Lung microvascular endothelial cell (primary cell): Measurements from ENCODE around the gene SH3D21. TPM values are rescaled to one million over a fixed set of nuclear protein-coding genes. Genes with fewer than 3 reads are reported as not detected.

Experiments used
- DNase-seq, 2 donors: peaks; one replicate each; pipeline versions ENCODE4 v3.0.0 to v3.0.0-alpha.2; 2010; ENCODE audit warnings: low read depth in 2 of 2
- total RNA-seq: library from RNA; depleted of rRNA; stranded (reverse); fragments of >200 nt; gene quantifications from 2 replicates; pipeline ENCODE4 v1.2.1, GENCODE V29; 2014

The SH3D21 gene
- total RNA-seq, 1 donor from 2014 or later, result 0.99 TPM

DNA sequence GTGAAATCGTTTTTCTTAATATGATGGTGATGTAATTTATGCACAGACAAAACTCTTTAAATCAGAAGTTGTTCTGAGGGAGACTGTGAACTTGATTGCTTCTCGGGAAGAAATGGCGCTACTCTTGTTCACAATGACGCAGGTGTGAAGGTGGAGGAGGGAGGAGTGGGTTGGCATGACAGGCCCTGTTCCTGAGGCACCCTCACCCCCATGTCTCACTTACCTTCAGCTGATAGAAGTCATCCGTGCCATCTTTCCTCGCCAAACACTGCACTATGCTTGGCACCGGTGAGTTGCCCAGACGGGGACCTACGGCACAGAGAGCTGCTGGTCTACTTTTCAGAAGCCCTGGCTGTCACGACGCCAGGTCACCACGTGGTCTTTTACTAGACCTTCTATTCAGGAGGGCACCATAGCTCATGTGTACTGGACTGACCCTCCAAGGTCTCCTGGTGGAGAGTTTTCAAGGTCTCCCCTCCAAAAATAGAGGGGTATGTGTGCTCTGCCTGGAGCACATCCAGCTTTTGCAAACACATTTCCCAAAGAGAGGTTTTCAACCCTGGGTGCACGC lies 52.4 kb downstream of the SH3D21 start:
- DNase-seq, result no peak

DNA sequence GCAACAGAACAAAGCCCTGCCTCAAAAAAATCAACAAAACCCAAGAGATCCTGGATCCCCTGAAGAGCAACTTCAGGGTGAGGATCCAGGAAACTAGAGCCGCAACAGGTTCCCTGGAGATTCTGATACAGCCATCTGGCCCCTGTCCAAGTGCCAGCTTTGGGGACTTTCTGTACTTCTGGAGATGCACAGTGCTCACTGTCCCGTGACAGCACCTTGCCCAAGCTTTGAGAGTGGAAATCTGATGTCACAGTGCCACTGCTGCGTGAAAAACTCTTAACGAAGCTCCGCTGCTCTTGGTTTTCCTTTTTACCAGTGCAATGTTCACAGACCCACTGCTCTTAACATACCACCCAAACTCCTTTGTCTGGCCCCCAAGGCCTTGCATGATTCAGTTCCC lies 53.2 kb downstream of the SH3D21 start:
- no peak for DNase-seq

DNA sequence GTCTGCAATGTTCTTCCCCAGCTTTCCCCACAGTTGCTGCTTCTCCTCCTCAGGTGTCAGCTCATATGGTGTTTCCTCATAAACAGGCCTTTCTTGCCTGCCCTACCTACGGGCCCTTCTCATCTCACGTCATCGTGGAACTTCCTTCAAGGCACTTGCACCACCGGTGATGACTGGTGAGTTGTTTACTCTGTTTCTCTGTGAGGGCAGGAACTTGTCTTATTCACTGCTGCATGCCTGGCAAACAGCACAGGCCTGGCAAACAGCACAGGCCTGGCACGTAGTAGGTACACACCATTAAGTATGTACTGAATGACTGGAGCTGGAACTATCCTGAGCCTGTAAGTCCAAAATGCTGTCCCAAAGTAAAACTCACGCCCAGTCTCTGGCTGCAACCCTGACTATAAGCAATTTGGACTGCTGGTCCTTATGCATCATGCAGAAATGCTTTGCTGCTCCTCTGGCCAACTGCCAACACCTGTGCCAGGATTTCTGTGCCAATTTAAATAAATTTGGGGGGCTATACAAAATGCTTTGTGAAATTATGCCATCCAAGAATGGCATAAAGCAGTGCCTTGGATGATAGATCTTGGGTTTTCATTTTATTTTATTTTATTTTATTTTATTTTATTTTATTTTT lies 53.9 kb downstream of the SH3D21 start:
- DNase-seq, result peak in 1 of 2 donors; percentile 60

DNA sequence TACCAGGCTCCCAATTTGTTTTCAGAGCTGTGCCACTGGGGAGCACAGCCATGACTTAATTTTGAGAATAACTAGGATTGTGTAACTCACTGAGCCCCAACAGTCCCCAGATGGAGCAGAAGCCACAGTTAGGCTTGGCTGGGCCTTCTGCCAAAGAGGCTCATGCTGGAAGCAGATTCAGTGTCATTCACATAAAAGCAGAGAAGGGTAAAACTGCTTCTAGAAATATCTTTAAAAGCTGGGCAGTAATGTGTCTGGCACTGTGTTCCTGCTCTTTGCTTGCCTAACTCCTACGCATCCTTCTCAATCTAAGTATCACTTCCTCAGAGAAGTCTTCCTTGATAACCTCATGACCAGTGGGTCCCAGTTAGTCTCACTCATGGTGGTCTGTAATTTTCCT lies 59.2 kb downstream of the SH3D21 start:
- no peak for DNase-seq

DNA sequence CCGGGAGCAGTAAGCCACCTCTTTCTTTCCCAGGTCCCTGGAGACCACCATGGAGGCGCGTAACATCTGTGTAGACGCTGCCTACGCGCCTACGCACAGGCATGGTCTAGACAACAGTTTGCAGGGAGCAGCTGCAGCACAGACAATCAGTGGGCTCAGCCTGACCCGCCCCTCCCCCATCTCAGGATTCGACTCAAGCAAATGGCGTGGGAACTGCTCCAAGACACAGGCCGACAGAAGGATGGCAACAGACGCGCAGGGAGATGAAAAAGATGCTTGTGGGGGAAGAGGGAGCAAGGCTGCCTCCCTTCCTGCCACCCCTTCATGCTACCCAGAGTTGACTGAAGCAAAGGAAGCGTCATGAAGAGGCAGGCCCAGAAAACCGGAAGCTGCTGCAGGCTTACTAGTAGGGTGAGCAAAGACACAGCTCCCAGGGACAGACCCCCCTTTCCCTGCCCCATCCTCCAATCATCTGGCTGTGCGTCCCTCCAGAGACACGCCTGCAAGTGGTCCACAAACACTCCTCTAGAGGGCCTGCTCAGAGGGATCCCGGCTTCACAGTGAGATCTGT lies 60.0 kb downstream of the SH3D21 start:
- DNase-seq, result peak in 1 of 2 donors; percentile 65

DNA sequence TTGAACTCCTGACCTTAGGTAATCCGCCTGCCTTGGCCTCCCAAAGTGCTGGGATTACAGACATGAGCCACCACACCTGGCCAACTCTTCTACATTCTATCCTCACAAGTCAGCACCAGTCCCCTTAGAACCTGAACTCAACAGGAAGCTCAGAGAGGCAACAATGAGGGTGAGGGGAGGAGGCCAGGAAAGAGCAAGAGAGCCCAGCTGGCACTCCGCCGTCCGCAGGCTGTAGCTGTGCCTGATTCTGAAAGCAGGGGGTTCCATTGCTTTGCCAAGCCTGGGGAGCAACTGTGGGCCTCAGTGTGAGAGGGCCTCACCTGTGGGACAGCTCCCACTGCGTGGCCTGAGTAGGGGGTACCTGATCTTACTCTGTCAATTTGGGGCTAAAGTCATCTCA lies 60.9 kb downstream of the SH3D21 start:
- peak; percentile 50 to 63 for DNase-seq

DNA sequence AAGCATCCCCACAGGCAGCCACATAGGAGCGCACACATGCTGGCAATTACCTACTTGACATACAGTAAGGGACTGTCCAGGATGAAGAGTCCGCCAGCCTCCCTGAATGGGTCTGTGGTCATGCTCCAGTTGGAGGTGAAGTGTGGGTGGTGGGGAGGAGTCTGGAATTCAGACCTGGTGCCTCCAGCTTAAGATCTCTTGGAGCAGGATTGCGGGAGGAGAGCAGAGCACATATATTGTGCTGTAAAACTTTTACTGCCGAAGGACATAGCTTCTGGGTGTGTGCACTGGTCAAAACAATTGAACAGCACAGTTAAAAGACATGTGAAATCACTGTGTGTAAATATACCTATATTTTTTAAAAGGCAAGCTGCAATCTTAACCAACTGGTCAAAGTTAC lies 61.6 kb downstream of the SH3D21 start:
- DNase-seq, result no peak

DNA sequence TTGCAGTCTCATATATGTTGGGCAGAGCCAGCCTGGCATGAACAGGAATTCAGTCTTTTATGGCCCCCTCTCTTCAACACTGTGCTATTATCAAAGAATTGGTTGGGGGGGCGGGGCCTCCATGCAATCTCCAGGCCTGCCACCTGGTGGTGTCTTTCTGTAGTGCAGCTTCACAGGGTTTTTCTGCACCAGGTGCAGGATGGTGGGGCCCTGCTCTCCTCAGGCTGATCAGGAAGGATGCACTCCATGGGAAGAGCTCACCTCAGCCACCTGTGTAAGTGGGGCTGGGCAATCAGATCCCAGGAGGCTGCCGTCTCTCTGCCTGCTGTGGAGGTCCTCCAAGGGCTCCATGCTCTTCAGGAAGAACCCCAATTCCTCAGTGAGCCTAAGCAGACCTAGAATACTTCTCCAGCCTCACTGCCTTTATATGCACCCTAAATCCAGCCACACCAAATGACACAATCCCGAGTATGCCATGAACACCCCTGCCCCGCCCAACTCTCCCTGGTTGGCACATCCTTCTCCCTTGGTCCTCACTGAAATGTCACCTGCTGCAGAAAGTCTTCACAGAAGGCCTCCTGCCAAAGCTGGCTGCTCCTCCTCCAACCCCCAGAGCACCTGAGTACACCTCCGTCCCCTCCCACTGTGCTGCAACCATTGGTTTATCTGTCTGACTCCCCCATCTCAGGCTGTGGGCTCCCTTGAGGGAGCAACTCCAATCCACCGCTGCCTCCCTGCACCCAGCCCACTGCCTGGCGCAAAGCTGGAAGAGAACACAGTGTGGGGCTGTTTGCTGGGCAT lies 63.1 kb downstream of the SH3D21 start:
- DNase-seq, result peak; percentile 71 to 83

Other genes with a start within 250 kb of the SH3D21 start
- gene TEKT2, start 222.3 kb upstream of the SH3D21 start, total RNA-seq, result 0.20 and 0.22 TPM in 2 replicates
- 26.4 and 38.1 TPM in 2 replicates for gene ADPRS, start 217.5 kb upstream of the SH3D21 start, total RNA-seq
- 0.44 and 1.6 TPM in 2 replicates for gene COL8A2, start 181.1 kb upstream of the SH3D21 start, total RNA-seq
- gene TRAPPC3, start 156.9 kb upstream of the SH3D21 start, total RNA-seq, result 72.1 and 85.3 TPM in 2 replicates
- 42.7 and 44.2 TPM in 2 replicates for gene MAP7D1, start 150.2 kb upstream of the SH3D21 start, total RNA-seq
- gene THRAP3, start 81.9 kb upstream of the SH3D21 start, total RNA-seq, result 104 and 113 TPM in 2 replicates
- gene EVA1B, start 17.3 kb downstream of the SH3D21 start, total RNA-seq, result 96.3 and 109 TPM in 2 replicates
- 11.3 and 21.6 TPM in 2 replicates for gene STK40, start 79.6 kb downstream of the SH3D21 start, total RNA-seq
- 8.1 and 9.9 TPM in 2 replicates for gene LSM10, start 91.5 kb downstream of the SH3D21 start, total RNA-seq
- gene OSCP1, start 144.1 kb downstream of the SH3D21 start, total RNA-seq, result 4.2 and 5.2 TPM in 2 replicates
- 69.5 and 70.4 TPM in 2 replicates for gene MRPS15, start 158.0 kb downstream of the SH3D21 start, total RNA-seq
- gene CSF3R, start 176.5 kb downstream of the SH3D21 start, total RNA-seq, result not detected in 2 replicates